H54 (cell line): ENCODE results near the gene MOB2.

Source experiments
- DNase-seq: peaks from one replicate; pipeline ENCODE4 v3.0.0; 2011; ENCODE audit warnings: low spot score, mixed read lengths; ENCODE audit not compliant: insufficient read length
- FAIRE-seq: peaks from 3 replicates; lab custom pipeline; 2011; peaks lifted over from hg19 to GRCh38; lab: Jason Lieb, UNC
- POLR2A ChIP-seq: IDR thresholded peaks from 2 replicates; pipeline ENCODE4 v1.6.1; 2011; ENCODE audit warnings: low read depth, mild to moderate bottlenecking, low read length

MOB2 gene

DNA sequence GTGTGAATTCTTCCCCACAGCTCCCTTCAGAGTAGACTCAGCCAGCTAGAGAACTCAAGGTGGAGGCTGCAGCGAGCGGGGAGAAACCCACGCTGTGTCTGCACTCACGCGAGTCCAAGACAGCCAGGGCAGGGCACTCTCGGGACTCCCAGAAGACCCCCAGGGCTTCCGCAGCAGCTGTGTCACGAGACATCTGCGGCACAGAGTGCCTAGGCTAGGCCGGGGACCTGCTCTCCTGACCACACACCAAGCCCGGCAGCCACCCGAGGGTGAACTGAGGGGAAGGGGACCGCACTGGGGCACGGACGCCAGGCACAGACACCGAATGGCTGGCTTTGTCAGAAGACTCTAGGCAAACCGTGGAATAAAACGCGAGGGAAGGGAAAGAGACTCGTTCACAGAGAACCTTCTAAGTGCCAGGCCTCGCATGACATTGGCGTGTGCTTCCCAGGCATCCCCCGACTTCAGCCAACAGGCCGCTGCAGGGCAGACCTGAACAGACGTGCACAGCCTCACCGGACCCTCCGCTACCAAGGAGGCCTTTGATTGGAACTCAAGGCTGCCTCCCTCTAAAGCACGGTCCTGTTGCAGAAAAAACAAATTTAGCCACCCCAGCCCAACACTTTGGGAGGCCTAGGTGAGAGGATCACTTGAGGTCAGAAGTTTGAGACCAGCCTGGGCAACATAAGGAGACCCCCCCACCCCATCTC lies 18.2 kb upstream of the MOB2 start:
- no peak for TF ChIP-seq POLR2A
- FAIRE-seq: no peak
- no peak for DNase-seq

DNA sequence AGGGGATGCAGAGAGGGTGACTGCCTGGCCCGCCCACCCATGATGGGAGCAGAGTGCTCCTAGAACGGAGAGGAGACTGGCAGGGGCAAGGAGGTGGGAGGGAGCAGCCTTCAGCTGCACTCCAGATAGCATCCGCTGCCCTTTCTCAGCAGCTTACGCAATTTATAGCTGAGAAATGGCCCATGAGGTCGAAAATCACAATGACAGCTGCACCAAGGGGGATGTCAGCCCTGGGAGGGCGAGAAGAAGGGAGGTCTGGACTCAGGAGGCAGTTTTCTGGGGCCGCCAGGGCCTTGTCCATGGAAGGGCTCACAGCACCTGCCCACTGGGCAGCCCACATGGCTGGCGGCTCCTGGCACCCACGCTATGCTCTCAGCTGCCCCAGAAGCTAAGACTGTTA lies 17.6 kb upstream of the MOB2 start:
- DNase-seq (no peak), FAIRE-seq (no peak)
- TF ChIP-seq POLR2A: no peak

DNA sequence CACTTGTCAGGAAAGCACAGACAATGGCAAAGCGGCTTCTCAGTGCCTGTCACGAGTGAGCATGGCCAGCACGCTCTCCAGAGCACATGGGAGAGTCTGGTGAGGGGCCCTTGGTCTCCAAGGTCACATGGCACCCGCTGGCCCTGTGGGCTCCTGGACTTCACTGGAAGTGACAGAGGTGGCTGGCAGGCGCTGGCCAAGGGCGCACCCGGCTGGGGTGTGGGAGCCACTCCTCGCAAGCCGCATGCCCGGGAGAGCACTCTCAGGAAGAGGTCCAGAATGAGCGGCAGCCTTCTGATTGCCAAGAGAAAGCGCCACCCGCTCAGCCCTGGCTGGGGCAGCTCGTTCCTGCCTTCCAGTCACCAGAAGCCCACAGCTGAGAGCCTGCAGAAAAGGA lies 17.1 kb upstream of the MOB2 start:
- TF ChIP-seq POLR2A: no peak
- DNase-seq: no peak
- no peak for FAIRE-seq

DNA sequence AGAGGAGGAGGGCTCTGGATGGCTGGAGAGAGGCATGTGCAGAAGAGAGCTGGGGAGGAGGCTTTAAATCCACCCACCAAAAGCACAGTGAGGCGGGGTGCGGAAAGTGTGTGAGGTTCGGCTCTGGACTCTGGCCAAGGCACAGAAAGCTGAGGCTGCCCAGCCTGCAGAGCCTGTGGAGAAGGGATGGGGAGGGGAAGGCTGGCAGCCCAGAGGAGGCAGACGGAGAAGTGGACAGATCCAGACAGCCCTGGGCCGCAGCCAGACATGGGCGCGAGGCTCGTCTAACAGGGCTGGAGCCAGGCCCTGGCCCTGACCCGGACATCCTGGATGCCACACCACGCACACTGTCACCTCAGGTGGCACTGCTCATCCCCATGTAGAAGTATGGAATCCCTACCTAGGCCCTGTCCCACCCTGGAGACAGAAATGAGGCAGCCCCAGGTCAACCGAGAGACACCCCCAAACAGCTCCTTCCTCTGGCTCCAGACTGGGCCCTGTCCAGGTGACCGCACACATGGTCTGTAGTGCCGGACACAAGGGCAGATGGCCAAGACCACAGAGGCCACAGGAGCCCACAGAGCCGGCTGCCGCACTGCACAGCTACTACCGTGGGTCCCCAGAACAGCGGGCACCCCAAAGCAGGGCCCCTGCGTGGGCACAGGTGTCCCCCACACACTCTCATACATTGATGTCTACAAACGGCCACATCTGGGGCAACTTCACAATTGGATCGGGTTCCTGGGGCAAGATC lies 16.6 kb upstream of the MOB2 start:
- no peak for TF ChIP-seq POLR2A
- no peak for DNase-seq
- FAIRE-seq: no peak

DNA sequence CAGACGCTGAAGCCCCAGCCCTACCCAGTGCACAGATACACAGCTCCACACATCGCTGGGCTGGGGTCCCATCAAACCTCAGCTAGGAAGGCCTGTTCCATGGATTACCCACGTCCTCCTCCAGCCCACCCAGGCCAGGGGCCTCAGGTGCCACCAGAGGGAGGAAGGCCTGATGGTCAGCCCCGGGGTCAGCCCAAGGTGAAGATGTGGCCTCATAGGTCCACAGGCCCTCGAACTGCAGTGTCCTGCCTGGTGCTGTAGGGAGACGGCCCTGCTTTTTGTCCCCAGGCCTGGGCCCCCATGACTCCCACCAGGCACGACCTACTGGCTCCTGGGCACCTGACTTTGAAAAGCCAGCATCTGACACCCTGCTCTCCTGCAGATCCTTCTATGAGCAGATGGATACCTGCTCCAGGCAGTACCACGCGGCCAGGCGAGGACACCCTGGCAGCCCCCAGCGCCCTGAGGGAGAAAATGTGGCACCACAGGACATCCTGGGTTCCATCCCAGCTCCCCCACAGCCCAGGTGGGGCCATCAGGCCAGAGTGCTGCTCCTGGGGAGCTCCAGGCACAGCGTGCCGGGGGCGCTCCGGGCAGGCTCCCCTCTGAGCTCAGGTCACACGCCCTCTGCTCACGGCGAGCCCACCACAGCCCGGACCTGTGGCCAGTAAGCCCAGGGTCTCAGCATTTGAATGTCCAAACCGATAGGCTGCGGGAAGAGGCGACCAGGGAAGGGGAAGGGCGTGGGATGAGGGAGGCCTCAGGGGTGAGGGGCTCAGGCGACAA lies 15.8 kb upstream of the MOB2 start:
- FAIRE-seq (no peak), DNase-seq (no peak)
- no peak for TF ChIP-seq POLR2A

DNA sequence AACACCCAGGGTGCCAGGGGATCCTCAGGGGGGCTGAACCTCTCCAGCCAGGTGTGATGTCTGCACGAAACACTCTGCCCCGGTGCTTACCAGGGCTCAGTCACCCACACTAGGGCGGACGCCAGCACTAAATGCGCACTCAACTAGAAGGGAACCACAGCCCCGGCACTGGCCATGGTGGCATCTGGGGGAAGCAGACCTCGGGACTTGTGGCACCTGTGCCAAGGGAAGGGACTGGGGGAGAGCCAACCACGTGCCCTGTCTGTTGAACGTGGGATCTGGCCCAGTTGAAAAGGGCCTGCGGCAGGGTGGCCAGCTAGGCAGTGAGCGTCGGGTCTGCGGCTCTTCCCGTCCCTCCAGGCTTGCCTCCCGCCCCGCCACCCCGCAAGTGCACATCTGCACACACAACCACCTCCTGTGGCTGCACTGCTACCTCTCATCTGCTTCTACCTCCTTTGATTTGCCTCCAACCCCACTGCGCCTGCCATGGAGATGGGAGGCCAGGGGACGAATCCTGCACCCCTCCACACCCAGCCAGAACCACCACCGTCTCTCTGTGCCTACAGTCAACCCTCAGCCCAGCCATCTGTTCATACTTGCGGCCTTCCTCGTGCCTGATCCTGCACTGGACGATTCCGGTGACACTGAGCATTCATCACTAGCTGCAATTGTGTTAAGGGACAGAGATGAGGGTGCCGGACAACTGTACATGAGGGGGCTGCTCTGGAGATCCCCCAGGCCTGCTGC lies 15.0 kb upstream of the MOB2 start:
- DNase-seq (no peak), FAIRE-seq (no peak)
- TF ChIP-seq POLR2A: no peak

DNA sequence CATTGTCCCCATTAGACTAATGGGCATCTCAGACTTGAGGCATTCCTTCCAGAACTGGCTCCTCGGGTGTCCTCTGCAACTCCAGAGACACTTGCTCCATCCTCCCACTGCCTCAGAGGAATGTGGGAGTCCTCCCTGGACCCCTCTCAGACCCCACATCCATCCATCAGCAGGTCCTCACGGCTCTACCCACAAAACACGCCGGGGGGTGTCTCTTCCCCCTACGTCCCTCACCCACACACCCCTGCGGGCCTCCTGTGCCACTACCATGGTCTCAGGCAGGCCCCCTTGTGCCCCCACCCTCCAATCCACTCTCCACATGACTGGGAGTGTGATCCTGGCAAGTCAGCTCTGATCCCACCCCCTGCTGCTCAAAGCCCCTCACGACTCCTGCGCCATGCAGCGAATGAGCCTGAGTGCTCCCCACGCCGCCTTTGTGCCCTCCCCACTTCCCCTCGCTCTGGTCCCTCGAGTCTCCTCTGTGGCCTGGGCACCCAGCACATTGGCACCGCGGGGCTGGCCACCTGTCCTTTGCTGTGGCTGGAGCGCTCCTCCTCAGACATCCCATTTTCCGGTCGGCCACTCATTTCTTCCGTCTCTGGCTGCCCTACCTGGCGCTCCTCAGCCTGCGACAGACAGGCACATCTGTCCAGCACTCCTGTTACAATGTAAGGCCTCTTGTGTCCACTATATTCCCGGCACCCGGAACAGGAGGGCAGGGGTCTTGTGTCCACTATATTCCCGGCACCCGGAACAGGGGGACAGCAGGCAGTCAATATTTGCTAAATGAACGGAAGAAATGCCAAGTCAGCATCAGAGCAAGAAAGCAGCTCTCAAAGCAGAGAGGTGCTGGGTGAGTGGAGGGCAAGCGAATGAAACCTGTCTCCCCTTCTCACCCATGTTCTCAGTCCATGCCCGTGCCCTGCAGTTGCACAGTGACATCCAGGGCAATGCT lies 14.2 kb upstream of the MOB2 start:
- TF ChIP-seq POLR2A: no peak

DNA sequence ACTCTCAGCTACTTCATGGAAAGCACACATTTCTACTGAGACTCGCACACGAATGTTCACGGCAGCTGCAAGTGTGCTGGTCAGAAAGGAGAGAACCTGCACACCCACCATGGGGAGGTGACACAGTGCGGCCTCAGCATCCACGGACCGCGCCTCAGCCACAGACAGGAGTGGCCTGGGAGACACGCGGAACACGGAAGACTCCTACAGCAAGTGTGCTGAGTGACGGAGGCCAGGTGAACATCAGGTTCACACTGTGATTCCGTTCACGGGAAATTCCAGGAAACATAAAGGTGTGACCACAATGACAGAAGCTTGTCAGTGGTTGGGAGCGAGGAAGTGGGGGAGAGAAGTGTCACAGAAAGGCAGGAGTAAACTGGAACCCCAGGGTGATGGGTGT lies 13.3 kb upstream of the MOB2 start:
- DNase-seq (no peak), FAIRE-seq (no peak)
- no peak for TF ChIP-seq POLR2A

More for the DNA sequence above, 14.2 kb upstream of the MOB2 start:
- FAIRE-seq: no peak
- DNase-seq: no peak

DNA sequence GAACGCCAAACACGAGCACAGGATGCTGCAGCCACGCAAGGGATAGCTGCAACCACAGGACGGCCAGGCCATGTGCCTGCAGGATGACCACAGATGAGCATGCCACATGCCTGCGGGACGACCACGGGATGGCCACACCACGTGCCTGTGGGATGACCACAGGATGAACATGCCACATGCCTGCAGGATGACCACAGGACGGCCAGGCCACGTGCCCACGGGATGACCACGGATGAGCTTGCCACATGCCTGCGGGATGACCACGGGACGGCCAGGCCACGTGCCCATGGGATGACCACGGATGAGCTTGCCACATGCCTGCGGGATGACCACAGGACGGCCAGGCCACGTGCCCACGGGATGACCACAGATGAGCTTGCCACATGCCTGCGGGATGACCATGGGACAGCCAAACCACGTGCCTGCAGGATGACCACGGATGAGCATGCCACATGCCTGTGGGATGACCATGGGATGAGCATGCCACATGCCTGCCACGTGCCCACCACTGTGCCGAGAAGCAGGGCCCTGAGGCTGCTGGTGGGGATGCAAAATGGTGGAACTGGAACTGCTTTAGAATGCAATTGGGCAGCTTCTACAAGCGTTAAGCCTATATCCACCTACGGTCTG lies 12.8 kb upstream of the MOB2 start:
- DNase-seq (no peak), FAIRE-seq (no peak)
- no peak for TF ChIP-seq POLR2A

DNA sequence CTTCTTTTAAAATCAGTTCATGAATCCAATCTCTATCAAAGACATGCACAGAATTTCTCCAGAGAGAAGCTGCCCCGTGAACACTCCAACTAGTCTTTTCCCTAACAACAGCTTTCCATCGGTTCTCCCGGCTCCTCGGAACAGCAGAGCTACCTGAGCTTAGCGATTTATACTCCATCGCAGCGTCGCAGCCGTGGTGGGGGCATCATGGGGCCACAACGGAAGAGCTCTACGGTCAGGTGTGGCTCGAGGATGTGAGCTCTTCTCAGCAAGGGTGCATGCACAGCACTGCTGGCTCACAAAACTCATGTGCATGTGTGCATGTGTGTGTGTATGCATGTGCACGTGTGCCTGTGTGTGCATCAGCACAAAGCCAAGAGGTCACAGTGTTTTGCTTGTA lies 11.7 kb upstream of the MOB2 start:
- no peak for DNase-seq
- TF ChIP-seq POLR2A: no peak
- FAIRE-seq: no peak

DNA sequence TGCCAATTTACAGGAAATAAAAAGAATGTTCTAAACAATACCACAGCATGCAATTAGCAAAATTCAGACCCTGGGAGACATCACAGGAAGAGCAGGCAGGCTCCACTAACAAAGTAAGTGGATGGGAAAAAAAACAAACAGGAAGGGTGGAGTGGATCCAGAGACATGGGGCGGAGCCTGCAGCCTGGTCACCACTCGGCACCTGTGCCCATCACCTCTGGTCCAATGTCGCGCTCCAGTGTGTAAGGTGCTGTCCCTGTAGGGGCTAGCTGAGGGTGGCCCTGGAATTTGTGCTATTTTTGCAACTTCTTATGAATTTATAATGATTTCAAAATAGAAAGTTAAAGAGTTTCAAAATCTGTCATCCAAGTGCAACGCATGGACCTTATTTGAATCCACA lies 11.0 kb upstream of the MOB2 start:
- no peak for DNase-seq
- FAIRE-seq: no peak
- TF ChIP-seq POLR2A: no peak

DNA sequence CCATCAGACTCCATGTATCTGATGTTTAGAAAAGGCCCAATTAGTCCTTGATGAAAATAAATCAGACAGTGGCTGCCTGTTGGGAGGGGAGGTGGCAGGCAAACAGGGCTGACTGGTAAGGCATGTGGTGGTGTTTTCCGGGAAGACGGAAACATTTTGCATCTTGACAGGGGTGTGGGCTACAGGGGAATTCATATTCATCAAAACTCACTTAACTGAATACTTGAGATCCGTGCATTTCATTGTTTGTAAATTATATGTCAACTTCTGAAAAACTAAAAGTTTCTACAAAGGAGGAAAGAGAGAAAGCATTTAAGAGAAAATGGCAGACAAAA lies 10.1 kb upstream of the MOB2 start:
- no peak for FAIRE-seq
- no peak for DNase-seq
- TF ChIP-seq POLR2A: no peak
